Dedifferentiated amniotic fluid mesenchymal stem cell (primary cell): Measurements from ENCODE around the gene ADAMTS4.

ENCODE experiments used
- DNase-seq: peaks from one replicate; pipeline ENCODE4 v3.0.0-alpha.2; 2016; ENCODE audit errors: extremely low spot score

Gene ADAMTS4

DNA sequence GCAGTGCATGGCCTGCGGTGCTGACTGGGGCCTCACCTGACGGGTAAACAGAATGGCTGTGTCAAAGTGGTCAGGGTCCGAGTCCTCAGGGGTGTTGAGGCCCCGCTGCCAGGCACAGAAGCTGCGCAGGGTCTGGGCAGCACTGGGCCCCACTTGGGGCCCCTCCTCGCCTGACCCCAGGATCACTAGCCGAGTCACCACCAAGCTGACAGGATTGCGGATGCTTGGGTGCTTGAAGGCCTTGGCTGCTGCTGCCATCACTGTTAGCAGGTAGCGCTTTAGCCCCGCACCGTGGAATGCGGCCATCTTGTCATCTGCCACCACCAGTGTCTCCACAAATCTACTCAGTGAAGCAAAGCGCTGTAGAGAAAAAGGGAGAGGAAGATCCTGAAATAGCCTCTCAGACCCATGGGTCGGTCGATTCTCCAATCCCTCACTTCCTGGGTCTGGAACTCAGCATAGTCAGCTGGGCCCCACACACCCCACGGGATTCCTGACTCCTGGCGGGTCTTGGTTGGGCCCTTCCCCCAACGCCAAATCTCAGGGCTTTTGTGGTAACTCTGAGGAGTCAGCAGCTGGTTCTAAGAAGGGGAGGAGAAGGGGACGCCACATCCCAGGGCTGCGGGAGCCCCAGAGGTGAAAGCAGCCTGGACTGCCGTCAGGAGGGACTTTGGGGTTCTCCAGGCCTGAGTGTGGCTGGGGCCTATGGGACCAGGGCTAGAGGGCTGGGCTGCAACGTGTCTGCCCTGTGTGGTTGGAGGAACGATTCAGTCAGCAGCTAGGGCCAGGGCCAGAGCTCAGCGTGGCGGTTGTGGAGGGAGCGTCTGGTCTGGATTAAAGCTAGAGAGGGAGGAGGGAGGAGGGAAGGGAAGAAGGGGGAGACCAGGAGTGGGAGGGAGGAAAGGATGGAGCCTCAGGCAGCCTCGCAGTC is 2.1 kb downstream of the ADAMTS4 start:
- DNase-seq, result peak; percentile 85

DNA sequence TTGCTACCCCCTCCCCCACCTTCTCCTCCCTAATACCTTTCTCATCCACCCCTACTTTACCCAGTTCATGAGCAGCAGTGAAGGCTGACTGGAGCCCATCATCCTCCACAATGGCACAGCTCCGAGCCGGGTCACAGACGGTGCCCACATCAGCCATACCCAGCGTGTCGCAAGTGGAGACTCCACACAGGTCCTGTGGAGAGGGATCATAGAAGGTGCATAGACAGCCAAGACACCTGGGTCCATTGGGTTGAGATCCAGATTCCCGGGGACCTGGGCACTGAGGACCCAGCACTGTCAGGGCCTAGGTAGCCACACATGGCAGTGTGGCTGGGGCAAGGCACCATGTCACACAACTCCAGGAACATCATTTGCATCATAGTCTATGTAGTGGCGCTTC is 2.7 kb downstream of the ADAMTS4 start:
- DNase-seq, result no peak

DNA sequence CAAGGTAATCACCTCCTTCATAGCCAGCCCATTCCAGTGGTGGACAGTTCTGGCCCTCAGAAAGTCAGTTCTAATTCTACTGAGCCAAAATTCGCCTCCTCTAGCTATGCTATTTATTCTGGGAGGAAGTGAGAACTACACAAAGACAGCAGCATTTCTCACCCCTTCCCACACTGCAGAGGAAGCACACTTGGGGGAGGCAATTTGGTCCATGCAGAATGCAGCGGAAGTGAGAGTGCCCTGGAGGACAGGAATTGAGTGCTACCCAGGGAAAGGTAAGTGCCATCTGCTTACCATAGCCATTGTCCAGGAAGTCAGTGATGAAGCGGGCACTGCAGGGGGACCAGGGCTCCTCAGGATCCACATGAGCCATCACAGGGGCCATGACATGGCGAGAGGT is 3.7 kb downstream of the ADAMTS4 start:
- DNase-seq, result no peak

DNA sequence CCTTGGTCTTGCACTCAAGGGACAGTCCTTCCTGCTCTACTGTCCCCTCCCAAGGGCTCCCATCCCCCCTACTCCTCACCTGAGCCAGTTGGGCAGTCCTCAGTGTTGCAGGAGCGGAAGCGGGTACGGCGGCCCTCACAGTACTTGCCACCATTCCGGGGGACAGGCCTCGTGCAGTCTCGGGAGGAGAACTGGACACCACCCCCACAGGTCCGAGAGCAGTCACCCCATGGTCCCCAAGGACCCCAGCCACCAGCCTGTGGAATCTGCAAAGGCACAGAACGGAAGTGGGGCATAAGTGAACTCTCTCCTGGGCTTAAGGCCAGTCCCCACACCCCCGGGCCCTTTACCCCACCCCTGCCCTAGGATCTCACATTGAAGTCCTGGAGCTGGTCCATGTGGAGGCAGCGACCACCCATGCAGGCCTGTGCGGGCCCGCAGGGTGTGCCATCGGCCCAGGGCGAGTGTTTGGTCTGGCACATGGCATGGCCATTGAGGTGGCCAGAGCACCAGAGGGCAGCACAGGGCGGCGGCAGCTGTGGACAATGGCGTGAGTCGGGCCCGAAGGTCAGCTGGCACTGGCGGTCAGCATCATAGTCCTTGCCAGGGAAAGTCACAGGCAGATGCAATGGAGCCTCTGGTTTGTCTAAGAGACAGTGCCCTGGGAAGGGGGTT is 5.2 kb downstream of the ADAMTS4 start:
- no peak for DNase-seq

DNA sequence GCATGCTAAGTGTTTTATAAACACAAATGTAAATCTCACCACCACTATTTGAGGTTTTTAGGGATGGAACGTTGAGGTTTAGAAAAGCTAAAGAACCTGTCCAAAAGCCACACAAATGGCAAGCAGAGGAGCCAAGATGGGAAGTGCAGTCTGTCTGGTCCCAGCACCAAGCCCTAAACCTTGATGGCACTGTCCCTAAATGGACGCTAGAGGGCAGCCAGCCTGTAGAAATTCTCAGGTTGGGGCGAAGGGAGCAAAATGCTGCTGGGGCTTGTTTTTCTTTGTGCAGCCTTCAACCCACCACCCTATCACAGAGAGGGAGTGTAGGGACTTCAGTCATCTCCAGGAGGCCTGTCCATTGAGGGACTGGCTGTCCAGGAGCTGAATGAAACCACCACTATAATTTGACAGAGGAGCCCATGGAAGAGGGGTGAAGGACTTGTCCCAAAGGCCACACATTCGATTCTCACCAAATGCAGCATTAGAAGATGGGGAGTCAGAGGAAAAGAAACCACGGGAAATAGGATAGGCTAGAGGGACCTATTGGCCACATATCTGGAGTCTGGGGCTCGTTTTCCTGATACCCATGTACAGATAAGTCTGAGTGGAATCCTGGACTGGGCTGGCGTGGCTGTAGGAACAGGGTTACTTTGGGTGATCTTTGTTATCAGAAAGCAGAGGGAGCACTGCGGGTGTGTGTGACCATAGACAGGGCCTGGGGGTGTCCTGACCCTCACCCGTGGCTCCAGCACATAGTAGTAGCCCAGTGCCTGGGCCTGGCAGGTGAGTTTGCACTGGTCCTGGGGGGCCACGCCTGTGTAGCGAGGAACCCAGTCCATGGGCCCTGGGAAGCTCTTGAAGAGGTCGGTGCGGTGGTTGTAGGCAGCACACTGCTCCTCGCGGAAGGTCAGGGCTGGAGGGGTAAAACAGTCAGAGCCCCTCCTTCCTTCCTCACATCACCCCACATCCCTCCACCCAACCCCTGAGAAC is 6.1 kb downstream of the ADAMTS4 start:
- DNase-seq, result peak; percentile 65

DNA sequence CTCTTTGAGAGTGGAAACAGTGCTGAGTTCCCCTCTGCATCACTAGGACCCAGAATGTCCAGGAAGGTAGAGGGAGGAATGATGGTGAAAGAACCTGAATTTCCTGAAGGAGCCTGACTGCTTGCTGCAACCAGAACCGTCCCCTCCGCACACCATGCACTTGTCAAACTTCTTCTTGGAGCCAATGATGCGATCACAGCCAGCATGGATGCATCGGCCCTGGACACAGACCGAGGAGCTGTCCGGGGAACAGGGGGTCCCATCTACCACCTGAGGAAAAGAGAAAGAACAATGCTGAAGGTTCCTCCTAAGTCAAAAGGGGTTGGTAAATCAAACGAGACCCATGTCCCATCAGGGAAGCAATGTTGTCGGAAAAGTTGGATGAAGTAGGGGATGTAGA is 6.9 kb downstream of the ADAMTS4 start:
- no peak for DNase-seq

DNA sequence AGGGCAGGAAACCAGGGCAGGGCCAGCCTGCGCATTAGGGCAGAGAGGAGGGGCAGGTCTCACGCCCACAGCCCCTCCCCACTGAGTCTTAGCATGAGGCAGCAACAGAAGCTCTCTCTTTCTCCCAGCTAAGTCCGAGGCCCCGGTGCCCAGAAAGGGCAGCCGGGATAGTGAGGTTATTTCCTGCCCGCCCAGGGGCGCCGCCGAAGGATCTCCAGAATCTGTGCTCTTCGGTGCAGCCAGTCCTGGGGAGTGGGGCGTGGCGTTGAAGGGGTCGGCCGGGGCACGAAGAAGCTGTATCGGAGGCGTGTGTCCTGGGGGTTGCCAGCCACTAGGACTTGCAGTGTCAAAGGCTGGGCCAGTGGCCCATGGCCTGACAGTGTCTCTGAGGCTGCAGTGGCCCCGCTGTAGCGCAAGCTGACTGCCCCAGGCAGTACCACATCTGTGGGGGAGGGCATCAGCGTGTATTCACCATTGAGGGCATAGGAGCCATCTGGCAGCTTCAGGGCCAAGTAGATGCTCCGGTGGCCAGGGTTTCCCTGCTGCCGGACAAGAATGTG is 7.8 kb downstream of the ADAMTS4 start:
- DNase-seq, result no peak

DNA sequence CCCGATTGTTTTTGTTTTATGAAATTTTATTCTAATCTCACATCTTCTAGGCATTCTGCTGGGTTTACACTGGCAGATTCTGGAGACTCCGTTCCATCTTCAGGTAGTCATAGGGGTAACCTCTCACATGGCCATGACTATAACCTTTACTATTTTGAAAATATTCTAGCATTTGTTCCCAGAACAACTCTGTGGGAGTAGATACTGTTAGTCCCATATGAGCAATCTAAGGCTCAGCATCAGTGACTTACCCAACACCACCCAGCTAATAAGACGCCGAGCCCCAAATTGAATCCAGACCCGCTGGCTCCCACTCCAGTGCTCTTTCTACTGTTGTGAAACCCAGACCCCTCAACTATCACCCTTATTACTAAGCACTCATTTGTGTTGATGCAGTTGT is 9.8 kb downstream of the ADAMTS4 start:
- no peak for DNase-seq

DNA sequence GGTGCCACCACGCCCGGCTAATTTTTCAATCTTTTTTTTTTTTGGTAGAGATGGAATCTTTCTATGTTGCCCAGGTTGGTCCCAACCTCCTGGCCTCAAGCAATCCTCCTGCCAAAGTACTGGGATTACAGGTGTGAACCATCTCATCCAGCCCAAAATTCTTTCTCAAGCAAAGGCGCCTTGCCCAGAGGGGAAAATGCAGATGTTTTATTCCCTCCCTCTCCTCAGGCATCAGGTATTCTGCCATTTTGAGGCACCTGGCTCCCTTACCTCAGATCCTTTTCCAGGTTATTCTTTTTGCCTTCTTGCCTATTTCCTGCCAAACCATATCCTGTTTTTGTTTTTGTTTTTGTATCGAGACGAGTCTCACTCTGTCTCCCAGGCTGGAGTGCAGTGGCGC is 10.5 kb downstream of the ADAMTS4 start:
- DNase-seq, result no peak

DNA sequence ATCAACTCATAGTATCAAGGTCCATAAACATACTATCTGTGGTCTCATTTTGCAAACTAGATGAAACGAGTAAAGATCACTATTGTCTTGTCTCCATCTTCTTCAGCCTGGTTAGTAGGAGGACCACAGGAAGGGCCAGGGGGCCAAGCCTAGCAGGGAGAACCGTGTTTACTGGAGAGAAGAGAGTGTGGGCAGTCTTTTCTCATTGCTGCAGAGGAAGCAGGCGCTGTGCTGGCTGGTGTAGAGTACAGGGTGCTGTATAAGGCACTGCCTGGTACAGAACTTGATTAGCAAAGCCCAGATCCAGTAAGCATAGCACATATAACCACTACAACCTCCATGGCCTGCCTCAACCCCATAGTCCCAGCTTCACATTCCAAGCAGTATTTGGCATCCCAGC is 11.5 kb downstream of the ADAMTS4 start:
- DNase-seq, result no peak

DNA sequence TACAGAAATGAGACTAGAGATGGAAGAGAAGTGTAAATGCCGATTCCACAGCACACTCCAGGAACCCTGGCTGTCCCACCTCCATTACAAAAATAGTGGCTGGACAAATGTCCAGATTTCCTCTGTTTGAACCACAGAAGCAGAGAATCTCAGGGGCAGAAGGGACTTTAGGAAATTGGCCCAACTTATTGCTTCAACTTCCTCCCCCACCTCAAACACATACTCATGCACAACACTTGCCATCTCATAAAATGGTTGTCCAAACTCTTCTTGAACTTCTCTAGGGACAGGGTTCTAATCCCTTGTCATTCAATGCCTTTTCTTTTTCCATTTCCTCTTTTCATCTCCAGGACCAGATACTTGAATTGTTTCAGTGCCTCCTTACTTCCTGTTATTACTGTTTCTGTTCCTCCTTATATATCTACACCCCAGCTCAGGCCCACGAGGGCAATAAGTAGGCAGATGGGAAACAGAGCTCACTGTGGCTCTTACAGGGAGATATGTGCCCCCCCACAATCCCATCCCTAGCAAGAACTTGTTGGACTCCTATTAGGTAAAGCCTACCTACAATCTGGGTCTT is 13.0 kb downstream of the ADAMTS4 start:
- no peak for DNase-seq

DNA sequence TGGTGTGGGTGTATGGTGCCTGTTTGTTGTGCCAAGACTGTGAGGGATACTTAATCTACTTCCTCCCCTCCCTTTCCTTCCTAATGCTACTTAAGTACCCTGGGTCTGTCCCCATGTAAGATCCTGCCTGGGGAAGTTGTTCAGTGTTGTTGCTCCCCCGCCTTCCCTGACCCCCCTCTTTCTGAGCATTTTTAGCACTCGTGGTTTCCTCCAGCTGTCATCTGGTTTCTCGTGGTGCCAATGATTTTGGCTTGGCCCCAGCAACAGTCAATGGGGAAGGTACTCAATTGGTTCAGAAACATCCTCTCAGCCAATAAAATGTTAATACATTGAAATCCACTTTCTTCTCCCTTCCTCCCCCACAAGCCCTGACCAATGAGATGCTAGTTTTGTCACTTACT is 13.6 kb downstream of the ADAMTS4 start:
- DNase-seq, result no peak

DNA sequence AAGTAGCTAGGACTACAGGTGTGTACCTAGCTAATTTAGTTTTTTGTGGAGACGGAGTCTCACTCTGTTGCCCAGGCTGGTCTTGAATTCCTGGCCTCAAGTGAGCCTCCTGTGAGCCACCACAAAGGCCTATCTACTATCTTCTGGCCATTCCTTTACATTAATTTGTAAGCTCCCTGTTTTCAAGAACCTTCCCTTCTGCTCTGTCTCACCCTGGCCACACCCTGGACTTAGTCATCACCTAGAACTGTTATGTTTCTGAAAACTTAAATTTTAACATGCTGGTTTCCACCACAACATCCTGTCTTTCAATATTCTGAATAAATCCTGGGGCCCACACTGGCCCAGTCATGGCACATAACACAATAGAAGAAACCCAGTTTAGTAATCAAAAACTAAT is 16.6 kb downstream of the ADAMTS4 start:
- DNase-seq, result peak; percentile 42

DNA sequence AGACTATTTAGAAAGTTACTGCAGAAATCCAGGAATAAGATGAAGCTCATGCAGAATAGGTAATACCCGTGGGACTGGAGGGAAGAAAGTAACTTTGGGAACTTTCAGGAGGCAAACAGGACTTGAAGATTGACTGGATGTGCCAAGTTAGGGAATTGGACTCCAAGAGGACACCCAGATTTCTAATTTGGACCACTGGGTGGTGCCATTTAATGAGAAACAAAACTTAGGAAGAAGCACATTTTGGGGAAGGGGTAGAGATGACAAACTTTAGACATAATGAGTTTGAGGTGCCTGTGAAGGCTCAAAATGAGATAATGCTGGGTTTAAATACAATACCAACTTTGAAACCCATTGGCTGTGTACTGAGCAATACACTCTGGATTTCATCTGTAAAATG is 18.2 kb downstream of the ADAMTS4 start:
- DNase-seq, result no peak

DNA sequence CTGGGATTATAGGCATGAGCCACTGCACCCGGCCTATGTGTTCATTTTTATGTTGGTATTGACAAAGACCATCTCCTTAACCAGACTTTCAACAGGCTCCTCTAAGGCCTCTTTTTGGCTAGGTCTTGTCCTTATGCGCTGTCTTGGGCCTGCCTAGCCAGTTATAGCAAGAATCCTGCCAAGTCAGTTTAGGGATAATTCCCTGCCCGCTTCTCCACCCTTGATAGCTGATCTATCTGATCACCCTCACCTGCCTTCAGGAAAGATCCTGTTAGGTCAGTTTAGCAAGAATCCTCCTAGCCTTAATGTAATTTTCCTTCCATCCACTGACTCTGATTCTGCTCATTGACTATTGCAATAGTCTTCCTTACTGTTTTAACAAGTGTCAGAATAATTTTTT is 19.2 kb downstream of the ADAMTS4 start:
- DNase-seq, result no peak

DNA sequence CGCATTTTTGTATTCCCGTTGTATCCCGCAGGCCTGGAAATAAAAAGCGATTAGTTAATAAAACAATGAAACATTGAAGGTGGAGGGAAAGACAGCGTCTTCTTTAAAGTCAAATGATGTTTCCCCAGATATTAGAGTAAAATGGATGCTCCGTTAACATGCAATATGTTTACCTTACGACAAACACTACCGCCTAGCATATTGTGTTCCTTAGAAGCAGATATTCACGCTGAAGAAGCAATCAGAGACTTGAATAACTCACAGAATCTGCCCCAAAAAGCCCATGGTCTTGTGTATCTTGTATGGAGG is 21.0 kb downstream of the ADAMTS4 start:
- DNase-seq, result no peak

DNA sequence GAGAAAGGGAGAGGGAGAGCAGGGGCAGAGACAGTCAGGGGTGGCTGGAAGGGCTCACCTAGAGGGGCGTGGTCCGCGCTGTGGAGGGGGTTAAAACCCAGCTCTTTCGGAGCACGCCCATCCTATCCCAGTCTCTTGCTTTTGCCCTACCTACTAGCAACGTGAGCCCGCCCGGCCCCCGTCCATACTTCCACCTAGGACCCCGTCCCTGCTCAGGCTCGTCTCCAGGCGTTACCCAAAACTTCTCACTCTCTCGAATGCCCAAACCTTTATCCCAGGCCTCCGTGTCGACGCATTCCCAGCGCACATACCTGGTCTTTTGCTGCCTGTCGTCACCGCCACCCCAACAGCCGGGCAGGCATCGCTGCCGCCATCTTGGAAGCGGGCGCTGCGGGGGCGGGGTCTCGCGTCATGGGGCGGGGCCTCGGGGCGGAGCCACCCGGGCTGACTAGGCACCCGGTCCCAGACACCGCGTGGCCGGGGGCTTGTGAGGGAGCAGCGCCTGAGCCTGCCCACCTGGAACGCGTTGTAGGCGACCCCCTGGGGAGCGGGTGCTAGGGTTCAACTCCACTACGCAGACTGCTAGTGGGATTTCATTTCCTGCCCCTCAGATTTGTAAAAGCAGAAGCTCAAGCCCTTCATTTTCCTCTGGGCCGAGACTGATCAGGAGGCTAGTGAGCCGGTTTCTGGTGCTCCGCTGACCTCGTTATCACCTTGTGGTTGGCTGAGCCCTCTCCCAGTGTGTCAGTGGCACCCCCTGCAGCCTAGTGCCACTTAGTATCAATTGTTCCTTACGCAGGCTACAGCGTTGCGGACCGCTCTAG is 21.5 kb downstream of the ADAMTS4 start, which contains the start of gene B4GALT3:
Gene B4GALT3 (minus strand): TSS at position 396 of the 824 bp plus-strand sequence. CDS start 1,447 bp downstream, outside the sequence.
- DNase-seq, result peak; percentile 64

DNA sequence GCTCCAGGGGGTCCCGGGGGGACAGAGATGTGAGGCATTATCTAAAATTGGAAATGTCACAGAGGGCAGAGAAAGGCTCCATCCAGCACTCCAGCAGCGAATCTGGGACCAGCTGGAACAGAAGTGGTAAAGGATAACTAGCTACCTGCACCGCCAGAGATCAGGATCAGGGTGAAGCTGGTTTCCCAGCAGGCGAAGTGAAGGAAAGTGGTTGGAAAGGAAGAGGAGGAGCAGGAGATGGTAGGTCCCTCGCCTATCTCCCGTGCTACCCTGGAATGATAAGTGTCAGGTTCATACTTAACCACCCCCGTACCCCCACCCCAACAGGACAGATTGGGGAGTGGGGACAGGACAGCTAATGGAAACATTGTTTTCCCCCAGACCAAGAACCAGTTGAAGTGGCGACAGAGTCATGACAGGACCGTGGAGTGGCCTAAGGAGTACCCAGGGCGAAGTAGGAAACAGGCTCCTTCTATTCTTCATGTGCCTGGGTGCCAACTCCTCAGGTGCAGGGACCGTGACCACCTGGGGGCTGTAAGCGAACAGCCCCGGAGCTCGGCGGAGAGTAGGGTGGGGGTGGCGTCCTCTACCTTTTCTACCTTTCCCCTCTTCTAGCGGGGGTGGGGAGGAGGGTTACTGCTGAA is 22.3 kb downstream of the ADAMTS4 start:
- DNase-seq, result no peak

DNA sequence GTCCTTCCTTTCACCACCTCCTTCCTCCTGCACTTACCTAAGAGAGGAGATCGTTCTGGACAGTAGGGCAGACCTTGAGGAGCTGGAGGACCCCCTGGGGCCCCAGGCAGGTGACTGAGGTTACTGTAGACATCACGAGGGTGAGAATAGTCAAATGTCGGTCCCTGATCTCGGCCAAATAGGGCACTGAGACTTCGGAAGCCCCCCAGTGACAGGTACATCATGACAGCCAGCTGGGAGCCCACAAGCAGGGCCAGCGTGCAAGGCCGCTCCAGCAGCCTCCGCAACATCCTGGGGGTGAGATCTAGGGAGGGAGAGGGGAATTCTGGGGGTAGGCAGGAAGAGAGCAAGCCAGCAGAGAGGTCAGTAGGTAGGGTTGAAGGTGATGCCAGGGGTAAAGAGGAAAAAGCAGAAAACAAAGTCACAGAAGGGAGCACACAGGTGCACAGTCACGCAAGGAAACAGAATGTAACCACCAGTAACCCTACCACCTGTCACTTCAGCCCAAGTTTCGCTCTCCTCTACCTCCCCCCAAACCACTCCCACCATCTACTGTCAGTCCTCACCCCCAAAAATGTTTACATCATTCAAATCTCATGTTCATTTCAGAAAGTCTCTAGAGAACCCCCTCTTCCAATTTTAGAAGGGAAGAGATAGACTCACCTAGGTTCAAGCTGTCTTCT is 22.9 kb downstream of the ADAMTS4 start:
- no peak for DNase-seq
